Neural cell (in vitro differentiated cells): ENCODE data around the gene LHFPL2.

ENCODE experiments used
- CTCF ChIP-seq: fragments of 450-650 bp; IDR thresholded peaks from 2 replicates; pipeline ENCODE4 v1.5.1; 2014; ENCODE audit warnings: antibody characterized with exemption, mild to moderate bottlenecking, moderate library complexity; ENCODE audit not compliant: poor library complexity, severe bottlenecking
- EP300 ChIP-seq: fragments of 450-650 bp; conservative IDR thresholded peaks from 2 replicates; pipeline ENCODE4 v1.6.1; 2014; ENCODE audit warnings: antibody characterized with exemption, mild to moderate bottlenecking, moderate library complexity; ENCODE audit not compliant: poor library complexity, severe bottlenecking
- EZH2 ChIP-seq: fragments of 200-600, 300-800 bp; shearing (Covaris generic), sonication (generic); IDR thresholded peaks from 2 replicates; pipeline ENCODE4 v1.6.1; 2014; ENCODE audit warnings: antibody characterized with exemption, low read length, borderline replicate concordance, mild to moderate bottlenecking; ENCODE audit not compliant: insufficient read depth, poor library complexity, severe bottlenecking
- POLR2AphosphoS5 ChIP-seq: IDR thresholded peaks from 2 replicates; pipeline ENCODE4 v1.6.1; 2012
- RAD21 ChIP-seq: fragments of 450-650 bp; conservative IDR thresholded peaks from 2 replicates; pipeline ENCODE4 v1.6.1; 2014; ENCODE audit warnings: antibody characterized with exemption, mild to moderate bottlenecking, moderate library complexity
- REST ChIP-seq: IDR thresholded peaks from 2 replicates; pipeline ENCODE4 v1.6.1; 2012; ENCODE audit warnings: borderline replicate concordance

- no peak for TF ChIP-seq CTCF
- no peak for TF ChIP-seq POLR2AphosphoS5
- no peak for TF ChIP-seq EZH2
- no peak for TF ChIP-seq EP300
- no peak for TF ChIP-seq RAD21
- no peak for TF ChIP-seq REST
These were observed 5.9 kb downstream of the LHFPL2 start for GRCh38 chr5:78642701-78643100.
